K562 treated with DMSO at 1 percent for 4 hours (cell line): ENCODE data around the gene HAUS8. TPM values are rescaled to one million over a fixed set of nuclear protein-coding genes. Genes with fewer than 3 reads are reported as not detected.

Experiments
- total RNA-seq: library from RNA; unstranded; fragments of 300-600 nt; gene quantifications from 2 replicates; pipeline ENCODE4 v1.2.3, GENCODE V29; 2022; ENCODE audit not compliant: insufficient read depth

The HAUS8 gene
- total RNA-seq, result 24.9 and 28.3 TPM in 2 replicates

GRCh38 chr19:17075035-17075863, at the start of gene HAUS8, which contains the start of gene MYO9B:
Gene HAUS8 (minus strand): TSS chr19:17075452. CDS start chr19:17075422, 30 bp downstream.
Gene MYO9B (plus strand): TSS chr19:17075777. CDS start chr19:17101718, 25,941 bp downstream.

GRCh38 chr19:17026706-17027534, 48.3 kb downstream of the HAUS8 start, which contains the start of gene CPAMD8:
Gene CPAMD8 (minus strand): TSS chr19:17026810. CDS start chr19:17026642, 168 bp downstream.

Other genes starting within 250 kb of the HAUS8 start
- gene SIN3B, start 246.1 kb downstream of the HAUS8 start, total RNA-seq, result 26.6 and 31.5 TPM in 2 replicates
- gene F2RL3, start 186.5 kb downstream of the HAUS8 start, total RNA-seq, result 2.2 and 3.6 TPM in 2 replicates
- gene CPAMD8, start 48.6 kb downstream of the HAUS8 start, total RNA-seq, result 1.4 and 1.8 TPM in 2 replicates
- 69.4 and 79.7 TPM in 2 replicates for gene MYO9B, start 325 bp upstream of the HAUS8 start, total RNA-seq
- gene USE1, start 139.9 kb upstream of the HAUS8 start, total RNA-seq, result 39.2 and 46.9 TPM in 2 replicates
- gene OCEL1, start 150.8 kb upstream of the HAUS8 start, total RNA-seq, result 60.4 and 70.3 TPM in 2 replicates
- gene NR2F6, start 170.5 kb upstream of the HAUS8 start, total RNA-seq, result 129 and 155 TPM in 2 replicates
- not detected in 2 replicates for gene USHBP1, start 189.3 kb upstream of the HAUS8 start, total RNA-seq
- 90.0 and 120 TPM in 2 replicates for gene BABAM1, start 192.0 kb upstream of the HAUS8 start, total RNA-seq
- 2.9 and 4.2 TPM in 2 replicates for gene ANKLE1, start 206.4 kb upstream of the HAUS8 start, total RNA-seq
- 28.5 and 38.4 TPM in 2 replicates for gene ABHD8, start 228.0 kb upstream of the HAUS8 start, total RNA-seq
- gene MRPL34, start 230.4 kb upstream of the HAUS8 start, total RNA-seq, result 106 and 115 TPM in 2 replicates
- gene DDA1, start 234.1 kb upstream of the HAUS8 start, total RNA-seq, result 48.4 and 62.2 TPM in 2 replicates